GM12878 (cell line): ENCODE results near the gene MARK4. TPM values are rescaled to one million over a fixed set of nuclear protein-coding genes. Genes with fewer than 3 reads are reported as not detected.

Source experiments
- ATAC-seq: fragments of 200-7000 bp; cut with Tn5 transposase; 3 replicates; pipeline ENCODE4 v1.9.1; 2020; ENCODE audit warnings: mild to moderate bottlenecking, moderate library complexity
- BruUV-seq: library from RNA; stranded (reverse); fragments of 400-500 nt; replicated peaks from 2 replicates; lab custom pipeline; 2021; lab: Mats Ljungman, UMichigan
- CTCF ChIA-PET: fragments of 300-600 bp; sonication (Branson Sonifier 250); formaldehyde crosslinking; extraction: SDS; loops from one replicate; lab custom pipeline; 2021; ENCODE audit warnings: inconsistent platforms; lab: Yijun Ruan, JAX
- POLR2A ChIA-PET: fragments of 350-600 bp; formaldehyde crosslinking; extraction: SDS; loops from one replicate; lab custom pipeline; 2021; ENCODE audit warnings: inconsistent platforms; lab: Charles Lee
- RAD21 ChIA-PET: fragments of 300-600 bp; sonication (Branson Sonifier 250); formaldehyde crosslinking; loops from one replicate; lab custom pipeline; 2023; ENCODE audit warnings: antibody characterized with exemption; ENCODE audit not compliant: unreplicated experiment; lab: Charles Lee
- SMC1A ChIA-PET: fragments of 300-600 bp; sonication (Branson Sonifier 250); formaldehyde crosslinking; loops from one replicate; lab custom pipeline; 2023; ENCODE audit not compliant: unreplicated experiment, uncharacterized antibody; lab: Charles Lee
- DNase-seq: peaks from one replicate; pipeline ENCODE4 v3.0.0-alpha.2; 2011; ENCODE audit warnings: low read depth, low spot score
- FAIRE-seq: peaks from 3 replicates; lab custom pipeline; 2011; peaks lifted over from hg19 to GRCh38; lab: Jason Lieb, UNC
- H2AFZ ChIP-seq: 2 replicates; pipeline ENCODE4 v1.6.0; 2011; ENCODE audit warnings: low read depth, low read length, control low read depth; ENCODE audit not compliant: control insufficient read depth
- H3K27ac ChIP-seq: 2 replicates; pipeline ENCODE4 v1.5.1; 2011; ENCODE audit warnings: control low read depth; ENCODE audit not compliant: control insufficient read depth, insufficient read depth
- H3K27me3 ChIP-seq, 2 experiments: replicated peaks in 1 of 2; 2 replicates each; pipeline versions ENCODE4 v1.6.0 to v1.6.1; 2011; ENCODE audit warnings: low read length in 1 of 2; ENCODE audit not compliant: control insufficient read depth in 2 of 2, insufficient read depth in 2 of 2
- H3K36me3 ChIP-seq, 2 experiments: 2 replicates each; pipeline ENCODE4 v1.5.1; 2011; ENCODE audit warnings: low read length in 1 of 2; ENCODE audit not compliant: control insufficient read depth in 2 of 2, insufficient read depth in 2 of 2
- H3K4me1 ChIP-seq: 2 replicates; pipeline ENCODE4 v1.6.1; 2011; ENCODE audit warnings: mild to moderate bottlenecking, low read length, moderate library complexity, mixed read lengths; ENCODE audit not compliant: control insufficient read depth, insufficient read depth
- H3K4me2 ChIP-seq: 2 replicates; pipeline ENCODE4 v1.6.0; 2011; ENCODE audit warnings: control low read depth; ENCODE audit not compliant: control insufficient read depth, insufficient read depth
- H3K4me3 ChIP-seq: fragments of 200-600 bp; sonication (generic); 2 replicates; pipeline ENCODE4 v1.5.1; 2016
- H3K79me2 ChIP-seq: 2 replicates; pipeline ENCODE4 v1.6.0; 2011; ENCODE audit warnings: low read length; ENCODE audit not compliant: control insufficient read depth, insufficient read depth
- H3K9ac ChIP-seq: 2 replicates; pipeline ENCODE4 v1.8.0; 2011; ENCODE audit warnings: low read length, control low read depth, mixed read lengths; ENCODE audit not compliant: control insufficient read depth, insufficient read depth
- H3K9me3 ChIP-seq: replicated peaks from 3 replicates; pipeline ENCODE4 v1.5.1; 2011; ENCODE audit warnings: mild to moderate bottlenecking, low read length; ENCODE audit not compliant: control insufficient read depth, insufficient read depth
- H4K20me1 ChIP-seq: 2 replicates; pipeline ENCODE4 v1.6.0; 2011; ENCODE audit not compliant: control insufficient read depth, insufficient read depth
- CBFB ChIP-seq: IDR thresholded peaks from 2 replicates; pipeline ENCODE4 v1.6.1; 2016; ENCODE audit warnings: antibody characterized with exemption, low read depth
- EZH2 ChIP-seq: IDR thresholded peaks from 2 replicates; pipeline ENCODE4 v1.6.1; 2012; ENCODE audit warnings: low read depth, mild to moderate bottlenecking, control low read depth, inconsistent platforms, low read length, borderline replicate concordance; ENCODE audit not compliant: control insufficient read depth
- GABPA ChIP-seq: IDR thresholded peaks from 2 replicates; pipeline ENCODE4 v1.6.1; 2014; ENCODE audit warnings: antibody characterized with exemption, low read depth, mild to moderate bottlenecking, inconsistent platforms
- MLLT1 ChIP-seq: fragments of 450-650 bp; IDR thresholded peaks from 2 replicates; pipeline ENCODE4 v1.6.1; 2016; ENCODE audit warnings: mild to moderate bottlenecking
- SREBF2 ChIP-seq: IDR thresholded peaks from 2 replicates; pipeline ENCODE4 v1.6.1; 2012; ENCODE audit warnings: mild to moderate bottlenecking, low read length
- SUZ12 ChIP-seq: fragments of 200-600 bp; sonication (generic); IDR thresholded peaks from one replicate; pipeline ENCODE4 v1.6.1; 2018; ENCODE audit warnings: antibody characterized with exemption, mild to moderate bottlenecking; ENCODE audit not compliant: unreplicated experiment
- WGBS: methylation state at CpG from one replicate; pipeline ENCODE4 v1.1.6; 2016; ENCODE audit warnings: low lambda C conversion rate; ENCODE audit not compliant: insufficient replicate concordance, insufficient coverage; ENCODE audit errors: missing lambda C conversion rate; 5-methylcytosine and 5-hydroxymethylcytosine counted together
- in situ Hi-C: fragments of 300-500 bp; cut with MboI; formaldehyde crosslinking; loops from 9 replicates; pipeline ENCODE4 v1.14.3; 2018; ENCODE audit warnings: mixed read lengths
- intact Hi-C: fragments of 100-400 bp; cut with micrococcal nuclease; formaldehyde crosslinking; loops from one replicate; pipeline ENCODE4 v1.14.2; 2022; ENCODE audit not compliant: unreplicated experiment
- polyA plus RNA-seq, 11 experiments: library from polyadenylated mRNA; depleted of rRNA in 4 of 11; unstranded in 6 of 11; stranded (reverse) in 5 of 11; fragments of >200 nt; fragmentation: Nextera tagmentation in 4 of 11; fragmentation: Illumina TruSeq in 1 of 11; extraction: Ambion mirVana in 4 of 11; extraction: Trizol in 1 of 11; gene quantifications; 1 replicate in 1 of 11; 2 replicates in 10 of 11; pipeline versions ENCODE4 v1.2.1 to v1.2.3, GENCODE V29; 2011 to 2016; ENCODE audit warnings: inconsistent platforms in 2 of 11, missing spikeins in 2 of 11, low read depth in 1 of 11
- total RNA-seq, 4 experiments: library from RNA; depleted of rRNA in 3 of 4; stranded (reverse); fragments of >200 nt in 3 of 4; fragmentation: Illumina TruSeq in 1 of 4; extraction: Trizol in 1 of 4; gene quantifications; 2 replicates each; pipeline versions ENCODE4 v1.2.1 to v1.2.3, GENCODE V29; 2013 to 2021
- TF ChIP-seq, protein P1 (sequence below): fragments of 450-650 bp; IDR thresholded peaks from 2 replicates; pipeline ENCODE4 v1.6.1; 2017; ENCODE audit warnings: antibody characterized with exemption, mild to moderate bottlenecking, moderate library complexity
- TF ChIP-seq, protein P2 (sequence below): fragments of 150-350 bp; IDR thresholded peaks from 2 replicates; pipeline ENCODE4 v1.6.1; 2014; ENCODE audit warnings: mild to moderate bottlenecking, low read depth, low read length

The MARK4 gene
- total and polyA plus RNA-seq, 10 of the 15 experiments (the other 5 are each of a cell fraction or from before 2014, with no cell fraction given), result 0.66 to 24.3 (median 5.1) TPM

DNA sequence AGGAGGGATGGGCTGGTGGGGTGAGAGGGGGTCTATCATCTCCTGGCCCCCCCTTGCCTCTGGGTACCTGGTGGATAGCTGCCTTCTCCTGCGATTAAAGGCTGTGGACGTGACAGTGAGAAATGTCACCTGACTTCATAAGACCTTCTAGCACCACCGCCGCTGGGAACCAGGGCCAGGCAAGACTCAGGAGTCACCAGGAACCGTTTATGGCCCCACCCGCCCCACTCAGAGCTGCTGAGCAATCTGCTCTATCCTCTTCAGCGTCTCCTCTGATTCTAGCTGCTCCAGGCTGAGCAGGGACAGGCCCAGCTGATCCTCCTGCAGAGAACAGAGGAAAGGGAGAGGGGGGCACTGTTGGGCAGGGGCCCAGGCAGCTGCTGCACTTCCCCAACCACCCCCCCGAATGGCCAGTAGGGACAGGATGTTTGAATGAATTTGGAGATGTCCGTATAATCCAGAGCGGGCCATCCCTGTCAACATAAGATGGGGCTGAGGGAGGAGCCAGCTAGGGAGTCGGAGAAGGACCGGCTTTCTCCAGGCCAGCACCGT is 100.4 kb downstream of the MARK4 start:
- Histone ChIP-seq H3K27me3 (no peaks in the 10 kb centered on the region), H3K36me3 (peaks cover 3 to 5% of the 10 kb centered on the region in 2 experiments), H3K27ac (no peak overlapping the region), H2AFZ (no peak overlapping the region), H4K20me1 (no peaks in the 10 kb centered on the region), H3K9ac (no peak overlapping the region), H3K4me1 (no peaks in the 10 kb centered on the region), H3K4me3 (no peak overlapping the region), H3K79me2 (no peaks in the 10 kb centered on the region), H3K9me3 (no peaks in the 10 kb centered on the region), H3K4me2 (no peak overlapping the region)
- FAIRE-seq (no peak), ATAC-seq (no peak), DNase-seq (no peak)
- TF ChIP-seq SREBF2 (no peak), SUZ12 (no peak), MLLT1 (no peak), EZH2 (no peak), CBFB (no peak), GABPA (no peak)
- TF ChIP-seq, protein P1, sequence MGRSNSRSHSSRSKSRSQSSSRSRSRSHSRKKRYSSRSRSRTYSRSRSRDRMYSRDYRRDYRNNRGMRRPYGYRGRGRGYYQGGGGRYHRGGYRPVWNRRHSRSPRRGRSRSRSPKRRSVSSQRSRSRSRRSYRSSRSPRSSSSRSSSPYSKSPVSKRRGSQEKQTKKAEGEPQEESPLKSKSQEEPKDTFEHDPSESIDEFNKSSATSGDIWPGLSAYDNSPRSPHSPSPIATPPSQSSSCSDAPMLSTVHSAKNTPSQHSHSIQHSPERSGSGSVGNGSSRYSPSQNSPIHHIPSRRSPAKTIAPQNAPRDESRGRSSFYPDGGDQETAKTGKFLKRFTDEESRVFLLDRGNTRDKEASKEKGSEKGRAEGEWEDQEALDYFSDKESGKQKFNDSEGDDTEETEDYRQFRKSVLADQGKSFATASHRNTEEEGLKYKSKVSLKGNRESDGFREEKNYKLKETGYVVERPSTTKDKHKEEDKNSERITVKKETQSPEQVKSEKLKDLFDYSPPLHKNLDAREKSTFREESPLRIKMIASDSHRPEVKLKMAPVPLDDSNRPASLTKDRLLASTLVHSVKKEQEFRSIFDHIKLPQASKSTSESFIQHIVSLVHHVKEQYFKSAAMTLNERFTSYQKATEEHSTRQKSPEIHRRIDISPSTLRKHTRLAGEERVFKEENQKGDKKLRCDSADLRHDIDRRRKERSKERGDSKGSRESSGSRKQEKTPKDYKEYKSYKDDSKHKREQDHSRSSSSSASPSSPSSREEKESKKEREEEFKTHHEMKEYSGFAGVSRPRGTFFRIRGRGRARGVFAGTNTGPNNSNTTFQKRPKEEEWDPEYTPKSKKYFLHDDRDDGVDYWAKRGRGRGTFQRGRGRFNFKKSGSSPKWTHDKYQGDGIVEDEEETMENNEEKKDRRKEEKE, result no peak
- TF ChIP-seq, protein P2, sequence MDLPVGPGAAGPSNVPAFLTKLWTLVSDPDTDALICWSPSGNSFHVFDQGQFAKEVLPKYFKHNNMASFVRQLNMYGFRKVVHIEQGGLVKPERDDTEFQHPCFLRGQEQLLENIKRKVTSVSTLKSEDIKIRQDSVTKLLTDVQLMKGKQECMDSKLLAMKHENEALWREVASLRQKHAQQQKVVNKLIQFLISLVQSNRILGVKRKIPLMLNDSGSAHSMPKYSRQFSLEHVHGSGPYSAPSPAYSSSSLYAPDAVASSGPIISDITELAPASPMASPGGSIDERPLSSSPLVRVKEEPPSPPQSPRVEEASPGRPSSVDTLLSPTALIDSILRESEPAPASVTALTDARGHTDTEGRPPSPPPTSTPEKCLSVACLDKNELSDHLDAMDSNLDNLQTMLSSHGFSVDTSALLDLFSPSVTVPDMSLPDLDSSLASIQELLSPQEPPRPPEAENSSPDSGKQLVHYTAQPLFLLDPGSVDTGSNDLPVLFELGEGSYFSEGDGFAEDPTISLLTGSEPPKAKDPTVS, result no peak
- RAD21 ChIA-PET, result no interaction called here
- intact Hi-C loops (no loop called here), in situ Hi-C loops (no loop called here)
- POLR2A ChIA-PET, result interaction anchor here (0.5 kb wide), 2 partner anchors 70 to 74 kb away, joined by 3 read pairs; no protein-coding TSS in a partner anchor
- CTCF ChIA-PET, result no interaction called here
- SMC1A ChIA-PET, result no interaction called here
- no TSS peak for BruUV-seq
- 79% methylated on average over 13 of the region's 13 CpGs for WGBS
